Testis (tissue), 3 donors: ENCODE data around the gene MEIS3. TPM values are rescaled to one million over a fixed set of nuclear protein-coding genes. Genes with fewer than 3 reads are reported as not detected.
"Not testable (repeated sequence)": the region's sequence is repeated elsewhere in the genome, so short reads cannot be mapped to it uniquely, and the experiment has no call there.

Experiments used
- DNase-seq: peaks from one replicate; pipeline ENCODE4 v3.0.0-alpha.2; 2019
- H3K27ac ChIP-seq, 2 donors: fragments of 200-600 bp; sonication (generic); one replicate each; pipeline ENCODE4 v1.5.1; 2019
- H3K27me3 ChIP-seq: fragments of 200-600 bp; sonication (generic); one replicate; pipeline ENCODE4 v1.5.1; 2019
- H3K36me3 ChIP-seq: fragments of 200-600 bp; sonication (generic); one replicate; pipeline ENCODE4 v1.5.1; 2017; ENCODE audit warnings: low read depth; ENCODE audit errors: missing control alignments
- H3K4me1 ChIP-seq: fragments of 200-600 bp; sonication (generic); one replicate; pipeline ENCODE4 v1.5.1; 2019
- H3K4me3 ChIP-seq, 2 donors: fragments of 200-600 bp; sonication (generic); one replicate each; pipeline ENCODE4 v1.5.1; 2017 to 2019
- H3K9me3 ChIP-seq: fragments of 200-600 bp; sonication (generic); one replicate; pipeline ENCODE4 v1.5.1; 2017
- POLR2A ChIP-seq: fragments of 450-650 bp; IDR thresholded peaks from one replicate; pipeline ENCODE4 v1.6.1; 2017; ENCODE audit warnings: antibody characterized with exemption, mild to moderate bottlenecking, moderate library complexity
- WGBS, 2 donors: methylation state at CpG; one replicate each; pipeline ENCODE4 v1.1.5; 2018; 5-methylcytosine and 5-hydroxymethylcytosine counted together
- intact Hi-C: fragments of 100-400 bp; cut with DNase I; formaldehyde crosslinking; loops from one replicate; pipeline ENCODE4 v1.15.1; 2023; ENCODE audit warnings: low total_unique reads
- polyA plus RNA-seq: library from polyadenylated mRNA; stranded (reverse); fragments of 350-450 nt; fragmentation: Illumina TruSeq; extraction: RNeasy Lipid Tissue Mini Kit (QIAGEN cat#74804); gene quantifications from one replicate; pipeline ENCODE4 v1.2.3, GENCODE V29; 2014; ENCODE audit warnings: low read depth, low replicate concordance; ENCODE audit not compliant: insufficient read depth
- total RNA-seq, 2 donors: library from RNA; depleted of rRNA; stranded (reverse); fragments of >200 nt; gene quantifications; one replicate each; pipeline ENCODE4 v1.2.3, GENCODE V29; 2016
- TF ChIP-seq, protein P1 (sequence below), 3 experiments: fragments of 450-650 bp in 2 of 3; fragments of 200-600 bp in 1 of 3; sonication (generic) in 1 of 3; IDR thresholded peaks; one replicate each; pipeline ENCODE4 v1.5.1; 2016 to 2019; ENCODE audit warnings: antibody characterized with exemption in 3 of 3, mild to moderate bottlenecking in 2 of 3, moderate library complexity in 1 of 3

Gene MEIS3
- total and polyA plus RNA-seq, 3 donors from 2014 or later: 12.5 to 21.3 (median 17.4) TPM

DNA sequence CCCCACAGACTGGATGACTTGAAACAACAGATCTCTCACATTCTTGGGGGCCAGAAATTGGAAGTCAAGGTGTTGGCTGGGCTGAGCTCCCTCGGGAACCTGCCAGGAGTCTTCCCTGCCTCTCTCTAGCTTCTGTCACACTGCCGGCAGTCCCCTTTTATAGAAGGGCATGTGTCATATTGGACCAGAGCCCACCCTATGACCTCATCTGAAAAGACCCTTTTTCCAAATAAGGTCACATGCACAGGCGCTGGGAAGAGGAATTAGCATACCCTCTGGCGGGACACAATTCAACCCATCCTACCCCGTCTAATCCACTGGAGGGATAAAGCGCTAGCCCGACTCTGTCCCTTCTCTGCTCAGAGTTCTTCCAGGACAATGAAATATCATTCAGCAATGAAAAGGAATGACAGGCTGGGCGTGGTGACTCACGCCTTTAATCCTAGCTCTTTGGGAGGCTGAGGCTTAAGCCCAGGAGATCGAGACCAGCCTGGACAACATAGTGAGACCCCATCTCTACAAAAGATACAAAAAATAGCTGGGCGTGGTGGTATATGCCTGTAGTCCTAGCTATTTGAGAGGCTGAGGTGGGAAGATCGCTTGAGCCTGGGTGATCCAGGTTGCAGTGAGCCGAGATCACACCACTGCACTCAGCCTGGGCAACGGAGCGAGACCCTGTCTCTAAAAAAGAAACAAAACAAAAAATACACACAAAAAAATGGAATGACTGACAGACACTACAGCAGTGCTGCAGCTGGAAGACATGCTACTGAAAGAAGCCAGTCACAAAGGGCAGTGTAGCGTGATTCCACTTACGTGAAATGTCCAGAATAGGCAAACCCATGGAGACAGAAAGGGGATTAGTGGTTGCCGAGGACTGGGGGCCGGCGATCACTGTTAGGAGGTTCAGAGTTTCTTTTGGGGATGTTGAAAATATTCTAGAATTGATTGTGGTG, 28.5 kb downstream of the MEIS3 start:
- H3K27ac ChIP-seq: no peak overlapping the region
- H3K9me3 ChIP-seq: no peaks in the 10 kb centered on the region
- no peak for DNase-seq
- 78 to 84% methylated on average over 17 to 20 of the region's 20 CpGs for WGBS, 2 donors
- intact Hi-C loops: no loop called here
- H3K27me3 ChIP-seq: no peaks in the 10 kb centered on the region
- TF ChIP-seq, protein P1, sequence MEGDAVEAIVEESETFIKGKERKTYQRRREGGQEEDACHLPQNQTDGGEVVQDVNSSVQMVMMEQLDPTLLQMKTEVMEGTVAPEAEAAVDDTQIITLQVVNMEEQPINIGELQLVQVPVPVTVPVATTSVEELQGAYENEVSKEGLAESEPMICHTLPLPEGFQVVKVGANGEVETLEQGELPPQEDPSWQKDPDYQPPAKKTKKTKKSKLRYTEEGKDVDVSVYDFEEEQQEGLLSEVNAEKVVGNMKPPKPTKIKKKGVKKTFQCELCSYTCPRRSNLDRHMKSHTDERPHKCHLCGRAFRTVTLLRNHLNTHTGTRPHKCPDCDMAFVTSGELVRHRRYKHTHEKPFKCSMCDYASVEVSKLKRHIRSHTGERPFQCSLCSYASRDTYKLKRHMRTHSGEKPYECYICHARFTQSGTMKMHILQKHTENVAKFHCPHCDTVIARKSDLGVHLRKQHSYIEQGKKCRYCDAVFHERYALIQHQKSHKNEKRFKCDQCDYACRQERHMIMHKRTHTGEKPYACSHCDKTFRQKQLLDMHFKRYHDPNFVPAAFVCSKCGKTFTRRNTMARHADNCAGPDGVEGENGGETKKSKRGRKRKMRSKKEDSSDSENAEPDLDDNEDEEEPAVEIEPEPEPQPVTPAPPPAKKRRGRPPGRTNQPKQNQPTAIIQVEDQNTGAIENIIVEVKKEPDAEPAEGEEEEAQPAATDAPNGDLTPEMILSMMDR (IDR thresholded peaks at IDR 0.05): no peak
- no peak for TF ChIP-seq POLR2A
- H3K4me3 ChIP-seq: no peak overlapping the region
- no peaks in the 10 kb centered on the region for H3K4me1 ChIP-seq
- H3K36me3 ChIP-seq: no peaks in the 10 kb centered on the region

DNA sequence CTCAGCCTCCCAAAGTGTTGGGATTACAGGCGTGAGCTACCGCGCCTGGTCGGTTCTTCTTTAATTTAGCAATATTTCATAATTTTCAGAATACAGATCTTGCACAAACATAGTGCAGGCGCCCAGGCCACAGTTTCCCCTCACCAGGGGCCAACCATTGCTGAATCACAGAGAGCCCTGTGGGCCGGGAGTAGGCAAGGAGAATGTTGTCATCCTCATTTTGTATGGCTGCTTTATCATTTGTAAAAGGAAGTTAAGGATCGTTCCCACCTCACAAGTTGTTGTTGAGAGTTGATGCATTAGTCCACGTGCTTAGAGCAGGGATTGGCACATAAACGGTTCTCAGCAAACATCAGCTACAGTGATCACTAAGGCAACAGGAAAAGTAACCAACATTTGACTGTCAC, 30.2 kb downstream of the MEIS3 start:
- Histone ChIP-seq H3K27me3 (no peaks in the 10 kb centered on the region), H3K4me3 (no peak overlapping the region), H3K36me3 (no peaks in the 10 kb centered on the region), H3K9me3 (no peaks in the 10 kb centered on the region), H3K27ac (no peak overlapping the region), H3K4me1 (no peaks in the 10 kb centered on the region)
- no peak for TF ChIP-seq POLR2A
- TF ChIP-seq, protein P1 (IDR thresholded peaks at IDR 0.05): no peak
- intact Hi-C loops: no loop called here
- no peak for DNase-seq
- WGBS, 2 donors: 86% methylated on average over 9 of the region's 9 CpGs

DNA sequence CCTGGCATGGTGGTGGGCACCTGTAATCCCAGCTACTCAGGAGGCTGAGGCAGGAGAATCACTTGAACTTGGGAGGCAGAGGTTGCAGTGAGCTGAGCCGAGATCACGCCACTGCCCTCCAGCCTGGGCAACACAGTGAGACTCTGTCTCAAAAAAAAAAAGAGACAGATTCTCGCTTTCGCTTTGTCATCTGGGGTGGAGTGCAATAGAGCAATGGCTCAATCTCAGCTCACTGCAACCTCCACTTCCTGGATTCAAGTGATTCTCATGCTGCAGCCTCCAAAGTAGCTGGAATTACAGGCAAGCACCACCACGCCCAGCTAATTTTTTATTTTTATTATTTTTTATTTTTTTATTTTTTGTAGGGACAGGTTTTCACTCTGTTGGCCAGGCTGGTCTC, 30.6 kb downstream of the MEIS3 start:
- H3K4me1 ChIP-seq, intact Hi-C loops, H3K27ac ChIP-seq, DNase-seq, H3K36me3 ChIP-seq, H3K4me3 ChIP-seq, H3K27me3 ChIP-seq, H3K9me3 ChIP-seq: not testable (repeated sequence)
- WGBS, 2 donors: 86 to 94% methylated on average over 5 of the region's 5 CpGs

DNA sequence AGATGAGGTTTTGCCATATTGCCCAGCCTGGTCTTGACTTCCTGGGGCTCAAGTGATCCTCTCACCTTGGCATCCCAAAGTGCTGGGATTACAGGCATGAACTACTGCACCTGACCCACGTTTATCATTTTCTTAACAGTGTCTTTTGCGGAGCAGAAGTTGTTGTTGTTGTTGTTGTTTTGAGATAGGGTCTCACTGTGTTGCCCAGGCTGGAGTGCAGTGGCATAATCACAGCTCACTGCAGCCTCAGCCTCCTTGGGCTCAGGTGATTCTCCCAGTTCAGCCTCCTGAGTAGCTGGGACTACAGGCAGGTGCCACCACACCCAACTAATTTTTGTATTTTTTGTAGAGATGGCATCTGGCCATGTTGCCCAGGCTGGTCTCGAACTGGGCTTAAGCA, 31.7 kb downstream of the MEIS3 start:
- 80 to 89% methylated on average over 3 of the region's 3 CpGs for WGBS, 2 donors

DNA sequence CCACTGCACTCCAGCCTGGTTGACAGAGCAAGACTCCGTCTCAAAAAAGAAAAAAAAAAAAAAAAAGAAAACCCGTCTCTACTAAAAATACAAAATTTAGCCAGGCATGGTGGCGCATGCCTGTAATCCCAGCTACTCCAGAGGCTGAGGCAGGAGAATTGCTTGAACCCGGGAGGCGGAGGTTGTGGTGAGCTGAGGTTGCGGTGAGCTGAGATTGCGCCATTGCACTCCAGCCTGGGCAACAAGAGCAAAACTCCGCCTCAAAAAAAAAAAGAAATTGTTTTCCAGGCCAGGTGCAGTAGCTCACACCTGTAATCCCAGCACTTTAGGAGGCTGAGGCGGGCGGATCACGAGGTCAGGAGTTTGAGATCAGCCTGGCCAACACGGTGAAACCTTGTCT, 32.7 kb downstream of the MEIS3 start:
- H3K27me3 ChIP-seq, H3K9me3 ChIP-seq, intact Hi-C loops, H3K4me3 ChIP-seq, H3K36me3 ChIP-seq, DNase-seq, H3K4me1 ChIP-seq, H3K27ac ChIP-seq: not testable (repeated sequence)
- WGBS, 2 donors: 85 to 89% methylated on average over 12 of the region's 12 CpGs

More for the DNA sequence above, 31.7 kb downstream of the MEIS3 start:
- H3K36me3 ChIP-seq, H3K9me3 ChIP-seq, H3K4me3 ChIP-seq, H3K27ac ChIP-seq, H3K4me1 ChIP-seq, intact Hi-C loops, H3K27me3 ChIP-seq, DNase-seq: not testable (repeated sequence)

DNA sequence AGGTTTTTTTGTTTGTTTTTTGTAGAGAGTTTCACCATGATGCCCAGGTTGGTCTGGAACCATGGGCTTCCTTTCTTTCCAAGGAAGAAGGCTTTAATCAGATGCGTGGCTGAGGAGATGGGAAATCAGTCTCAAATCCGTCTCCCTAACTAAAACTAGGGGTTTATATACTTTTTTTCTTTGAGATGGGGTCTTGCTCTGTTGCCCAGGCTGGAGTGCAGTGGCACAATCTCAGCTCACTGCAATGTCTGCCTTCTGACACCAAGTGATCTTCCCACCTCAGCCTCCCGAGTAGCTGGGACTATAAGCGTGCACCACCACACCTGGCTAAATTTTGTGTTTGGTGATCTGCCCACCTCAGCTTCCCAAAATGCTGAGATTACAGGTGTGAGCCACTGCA, 34.8 kb downstream of the MEIS3 start:
- H3K4me3 ChIP-seq, H3K27me3 ChIP-seq, H3K9me3 ChIP-seq, DNase-seq, H3K36me3 ChIP-seq, H3K4me1 ChIP-seq, H3K27ac ChIP-seq, intact Hi-C loops: not testable (repeated sequence)
- 77 to 88% methylated on average over 4 of the region's 4 CpGs for WGBS, 2 donors

DNA sequence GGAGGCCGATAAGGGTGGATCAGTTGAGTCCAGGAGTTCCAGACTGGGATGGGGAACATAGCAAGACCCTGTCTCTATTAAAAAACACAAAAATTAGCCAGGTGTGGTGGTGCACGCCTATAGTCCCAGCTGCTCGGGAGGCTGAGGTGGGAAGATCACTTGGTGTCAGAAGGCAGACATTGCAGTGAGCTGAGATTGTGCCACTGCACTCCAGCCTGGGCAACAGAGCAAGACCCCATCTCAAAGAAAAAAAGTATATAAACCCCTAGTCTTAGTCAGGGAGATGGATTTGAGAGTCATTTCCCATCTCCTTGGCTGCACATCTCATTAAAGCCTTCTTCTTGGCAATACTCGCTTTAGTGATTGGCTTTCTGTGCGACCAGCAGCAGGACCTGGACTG, 35.4 kb downstream of the MEIS3 start:
- H3K4me1 ChIP-seq, H3K9me3 ChIP-seq, intact Hi-C loops, H3K4me3 ChIP-seq, DNase-seq, H3K27me3 ChIP-seq, H3K27ac ChIP-seq, H3K36me3 ChIP-seq: not testable (repeated sequence)
- WGBS, 2 donors: 84 to 86% methylated on average over 5 of the region's 5 CpGs
